Osteoblast (primary cell): ENCODE data around the gene ARHGEF6. TPM values are rescaled to one million over a fixed set of nuclear protein-coding genes. Genes with fewer than 3 reads are reported as not detected.

Experiments used
- DNase-seq: peaks from one replicate; pipeline ENCODE4 v3.0.0; 2011; ENCODE audit warnings: low spot score, mixed read lengths; ENCODE audit not compliant: insufficient read length; ENCODE audit errors: missing footprints
- H2AFZ ChIP-seq: 2 replicates; pipeline ENCODE4 v1.6.0; 2011; ENCODE audit warnings: mild to moderate bottlenecking, low read length
- H3K27ac ChIP-seq: 2 replicates; pipeline ENCODE4 v1.5.1; 2011; ENCODE audit warnings: mild to moderate bottlenecking, low read depth, low read length, moderate library complexity
- H3K27me3 ChIP-seq: 2 replicates; pipeline ENCODE4 v1.6.0; 2012; ENCODE audit warnings: mild to moderate bottlenecking, control low read depth, inconsistent platforms, low read length, moderate library complexity; ENCODE audit not compliant: insufficient read depth
- H3K36me3 ChIP-seq: 2 replicates; pipeline ENCODE4 v1.5.1; 2011; ENCODE audit warnings: mild to moderate bottlenecking, low read length, control low read depth, moderate library complexity; ENCODE audit not compliant: insufficient read depth
- H3K4me1 ChIP-seq: 2 replicates; pipeline ENCODE4 v1.5.1; 2011; ENCODE audit warnings: mild to moderate bottlenecking, low read length, control low read depth, moderate library complexity; ENCODE audit not compliant: insufficient read depth
- H3K4me2 ChIP-seq: 2 replicates; pipeline ENCODE4 v1.6.0; 2011; ENCODE audit warnings: mild to moderate bottlenecking, low read length; ENCODE audit not compliant: insufficient read depth
- H3K4me3 ChIP-seq: fragments of 200-600 bp; sonication (generic); 3 replicates; pipeline ENCODE4 v1.5.1; 2012; ENCODE audit warnings: mild to moderate bottlenecking, low read length, inconsistent platforms; ENCODE audit not compliant: insufficient read depth
- H3K79me2 ChIP-seq: 2 replicates; pipeline ENCODE4 v1.6.0; 2012; ENCODE audit warnings: mild to moderate bottlenecking, low read length, control low read depth, inconsistent platforms; ENCODE audit not compliant: insufficient read depth
- H3K9me3 ChIP-seq: 2 replicates; pipeline ENCODE4 v1.5.1; 2011; ENCODE audit warnings: low read depth, low read length, control low read depth
- H4K20me1 ChIP-seq: 2 replicates; pipeline ENCODE4 v1.6.0; 2012; ENCODE audit warnings: mild to moderate bottlenecking, low read length, control low read depth; ENCODE audit not compliant: insufficient read depth
- total RNA-seq: library from RNA; depleted of rRNA; stranded (reverse); fragments of >200 nt; gene quantifications from 2 replicates; pipeline ENCODE4 v1.2.3, GENCODE V29; 2012
- TF ChIP-seq, protein P1 (sequence below): IDR thresholded peaks from 2 replicates; pipeline ENCODE4 v1.5.1; 2011; ENCODE audit warnings: mild to moderate bottlenecking, low read depth, low read length, moderate library complexity; ENCODE audit errors: extremely low read depth

Gene ARHGEF6
- total RNA-seq, 1 donor = 17.4 TPM

DNA sequence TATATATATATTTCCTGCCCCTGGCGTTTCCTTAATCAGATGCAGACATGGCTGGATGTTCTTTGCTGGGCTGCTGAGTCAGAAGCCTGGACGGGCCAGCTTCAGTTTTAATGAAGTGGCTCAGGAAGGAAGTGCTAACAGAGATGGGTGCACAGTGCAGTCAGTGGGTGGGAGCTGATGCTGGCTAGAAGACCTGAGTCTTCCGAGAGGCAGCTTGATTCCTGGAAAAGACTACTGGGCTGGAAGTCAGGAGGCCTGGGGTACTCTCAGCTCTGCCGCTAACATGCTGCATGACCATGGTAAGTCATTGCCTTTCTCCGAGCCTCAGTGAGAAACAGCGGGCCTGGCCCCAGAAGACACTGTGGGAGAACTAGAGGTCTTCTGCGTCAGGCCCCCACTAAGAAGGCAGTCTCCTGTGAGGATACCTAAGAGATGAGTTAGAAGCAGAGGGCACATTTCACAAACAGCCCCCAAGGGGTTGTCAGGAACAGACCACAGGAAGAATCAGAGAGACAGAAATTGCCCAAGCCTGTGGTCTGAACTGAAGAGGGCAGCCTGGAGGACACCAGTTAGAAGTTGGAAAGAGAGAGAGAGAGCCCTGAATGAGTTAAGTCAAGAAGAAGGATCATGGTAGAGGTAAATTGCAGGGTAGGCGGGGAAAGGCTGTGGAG, 141.1 kb downstream of the ARHGEF6 start:
- no peaks in the 10 kb centered on the region for H3K36me3 ChIP-seq
- H3K27ac ChIP-seq = no peak overlapping the region
- TF ChIP-seq, protein P1, sequence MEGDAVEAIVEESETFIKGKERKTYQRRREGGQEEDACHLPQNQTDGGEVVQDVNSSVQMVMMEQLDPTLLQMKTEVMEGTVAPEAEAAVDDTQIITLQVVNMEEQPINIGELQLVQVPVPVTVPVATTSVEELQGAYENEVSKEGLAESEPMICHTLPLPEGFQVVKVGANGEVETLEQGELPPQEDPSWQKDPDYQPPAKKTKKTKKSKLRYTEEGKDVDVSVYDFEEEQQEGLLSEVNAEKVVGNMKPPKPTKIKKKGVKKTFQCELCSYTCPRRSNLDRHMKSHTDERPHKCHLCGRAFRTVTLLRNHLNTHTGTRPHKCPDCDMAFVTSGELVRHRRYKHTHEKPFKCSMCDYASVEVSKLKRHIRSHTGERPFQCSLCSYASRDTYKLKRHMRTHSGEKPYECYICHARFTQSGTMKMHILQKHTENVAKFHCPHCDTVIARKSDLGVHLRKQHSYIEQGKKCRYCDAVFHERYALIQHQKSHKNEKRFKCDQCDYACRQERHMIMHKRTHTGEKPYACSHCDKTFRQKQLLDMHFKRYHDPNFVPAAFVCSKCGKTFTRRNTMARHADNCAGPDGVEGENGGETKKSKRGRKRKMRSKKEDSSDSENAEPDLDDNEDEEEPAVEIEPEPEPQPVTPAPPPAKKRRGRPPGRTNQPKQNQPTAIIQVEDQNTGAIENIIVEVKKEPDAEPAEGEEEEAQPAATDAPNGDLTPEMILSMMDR = no peak
- H3K4me2 ChIP-seq = no peak overlapping the region
- H3K9me3 ChIP-seq = no peaks in the 10 kb centered on the region
- H3K4me3 ChIP-seq = no peak overlapping the region
- no peaks in the 10 kb centered on the region for H3K79me2 ChIP-seq
- no peaks in the 10 kb centered on the region for H3K4me1 ChIP-seq
- no peaks in the 10 kb centered on the region for H4K20me1 ChIP-seq
- peaks cover 3% of the 10 kb centered on the region for H3K27me3 ChIP-seq
- H2AFZ ChIP-seq = no peak overlapping the region
- DNase-seq = no peak

DNA sequence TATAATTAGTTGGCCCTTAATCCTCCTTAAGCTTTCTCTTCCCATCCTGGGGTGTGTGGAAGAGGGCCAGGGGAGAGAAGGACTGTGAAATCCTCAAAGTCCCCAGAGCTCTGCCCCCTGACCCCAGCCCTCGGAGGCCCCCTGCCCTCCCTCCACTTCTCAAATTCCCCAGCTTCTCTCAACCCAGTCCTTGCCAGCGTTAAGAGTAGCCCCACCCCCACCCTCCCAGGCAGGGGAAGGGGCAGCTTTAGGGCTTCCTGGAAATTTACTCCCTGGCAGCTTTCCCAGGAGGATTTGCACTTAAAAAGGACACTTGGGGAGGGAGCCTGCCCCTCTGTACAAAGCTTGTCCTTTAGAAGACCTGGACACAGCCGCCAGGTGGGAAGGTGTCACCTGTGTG, 144.6 kb downstream of the ARHGEF6 start:
- no peak overlapping the region for H2AFZ ChIP-seq
- peaks cover 7% of the 10 kb centered on the region for H3K27me3 ChIP-seq
- H3K4me2 ChIP-seq = no peak overlapping the region
- H3K4me3 ChIP-seq = no peak overlapping the region
- no peaks in the 10 kb centered on the region for H3K36me3 ChIP-seq
- H3K4me1 ChIP-seq = no peaks in the 10 kb centered on the region
- DNase-seq = no peak
- no peaks in the 10 kb centered on the region for H4K20me1 ChIP-seq
- no peak overlapping the region for H3K27ac ChIP-seq
- TF ChIP-seq, protein P1 = no peak
- no peaks in the 10 kb centered on the region for H3K79me2 ChIP-seq
- no peaks in the 10 kb centered on the region for H3K9me3 ChIP-seq

DNA sequence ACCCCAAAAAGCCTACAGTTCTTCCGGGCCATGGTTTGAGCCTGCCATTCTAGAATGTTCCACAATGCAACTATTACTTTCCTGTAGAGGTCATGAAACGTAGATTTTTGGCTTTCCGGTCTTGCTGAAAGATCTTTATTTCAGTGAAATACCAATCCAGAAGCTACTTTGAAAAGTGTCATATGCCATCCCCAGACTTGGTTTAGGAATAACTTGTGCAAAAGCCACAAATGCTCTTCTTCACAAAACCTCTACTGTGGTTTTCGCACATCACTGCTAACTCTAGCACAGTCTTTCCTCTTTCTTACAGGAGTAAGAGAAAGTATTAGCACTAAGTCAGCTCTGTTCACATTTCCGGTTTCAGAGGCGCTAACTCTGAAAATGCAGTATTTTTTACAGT, 145.5 kb downstream of the ARHGEF6 start:
- no peak overlapping the region for H3K27ac ChIP-seq

DNA sequence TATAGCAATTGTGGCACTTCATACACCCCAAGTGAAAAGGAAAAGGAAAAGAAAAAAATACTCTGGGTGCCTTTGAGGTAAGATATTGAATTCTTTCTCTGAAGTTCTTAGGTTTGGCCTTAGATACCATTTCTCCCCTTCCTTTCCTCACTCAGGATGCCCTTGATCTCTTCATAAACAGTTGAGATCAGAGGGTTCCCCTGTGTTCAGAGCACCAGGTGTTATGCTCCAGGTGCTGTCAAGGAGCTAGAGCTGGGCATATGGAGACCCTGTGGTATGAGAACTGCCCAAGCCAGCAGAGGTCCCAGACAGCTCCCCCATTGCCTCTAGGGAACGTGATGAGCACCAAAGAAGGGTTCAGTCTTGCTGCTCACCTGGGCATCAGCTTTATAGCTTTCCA, 149.9 kb downstream of the ARHGEF6 start:
- no peak overlapping the region for H3K4me2 ChIP-seq
- H3K36me3 ChIP-seq = no peaks in the 10 kb centered on the region
- H3K4me3 ChIP-seq = no peak overlapping the region
- no peaks in the 10 kb centered on the region for H4K20me1 ChIP-seq
- H3K27me3 ChIP-seq = peaks cover 7% of the 10 kb centered on the region
- H2AFZ ChIP-seq = no peak overlapping the region
- DNase-seq = no peak
- TF ChIP-seq, protein P1 = no peak
- no peaks in the 10 kb centered on the region for H3K79me2 ChIP-seq
- no peaks in the 10 kb centered on the region for H3K4me1 ChIP-seq
- H3K27ac ChIP-seq = no peak overlapping the region
- no peaks in the 10 kb centered on the region for H3K9me3 ChIP-seq

More for the DNA sequence above, 145.5 kb downstream of the ARHGEF6 start:
- H3K4me1 ChIP-seq = no peaks in the 10 kb centered on the region
- no peaks in the 10 kb centered on the region for H3K79me2 ChIP-seq
- H2AFZ ChIP-seq = no peak overlapping the region
- no peak overlapping the region for H3K4me3 ChIP-seq
- DNase-seq = no peak
- H3K4me2 ChIP-seq = no peak overlapping the region
- peaks cover 7% of the 10 kb centered on the region for H3K27me3 ChIP-seq
- no peaks in the 10 kb centered on the region for H4K20me1 ChIP-seq
- TF ChIP-seq, protein P1 = no peak
- H3K36me3 ChIP-seq = no peaks in the 10 kb centered on the region
- H3K9me3 ChIP-seq = no peaks in the 10 kb centered on the region
